Mesothelial cell of epicardium (in vitro differentiated cells): ENCODE measurements around the gene NSD2. TPM values are rescaled to one million over a fixed set of nuclear protein-coding genes. Genes with fewer than 3 reads are reported as not detected.

ENCODE experiments used
- DNase-seq, 2 experiments: peaks; one replicate each; pipeline ENCODE4 v3.0.0; 2021; ENCODE audit warnings: low spot score in 2 of 2; ENCODE audit not compliant: unreplicated experiment in 2 of 2
- H3K27ac Mint-ChIP-seq: 2 replicates; pipeline ENCODE4 v1.8.0; 2021; ENCODE audit warnings: mixed read lengths
- H3K27me3 Mint-ChIP-seq: 2 replicates; pipeline ENCODE4 v1.8.0; 2021; ENCODE audit warnings: low read depth, mixed read lengths
- H3K36me3 Mint-ChIP-seq: 2 replicates; pipeline ENCODE4 v1.8.0; 2021; ENCODE audit warnings: mixed read lengths
- H3K4me1 Mint-ChIP-seq: 2 replicates; pipeline ENCODE4 v1.8.0; 2021; ENCODE audit warnings: mixed read lengths
- H3K4me3 Mint-ChIP-seq: 2 replicates; pipeline ENCODE4 v1.8.0; 2021; ENCODE audit warnings: mild to moderate bottlenecking, moderate library complexity, mixed read lengths
- H3K9me3 Mint-ChIP-seq: 2 replicates; pipeline ENCODE4 v1.8.0; 2021; ENCODE audit warnings: mixed read lengths
- CTCF ChIP-seq: fragments of 200-600 bp; sonication (generic); IDR thresholded peaks from one replicate; pipeline ENCODE4 v1.5.0; 2021; ENCODE audit warnings: antibody characterized with exemption; ENCODE audit not compliant: unreplicated experiment
- total RNA-seq: library from RNA; stranded (reverse); gene quantifications from 3 replicates; pipeline ENCODE4 v1.2.1, GENCODE V29; 2021

Gene NSD2
- total RNA-seq, 1 donor from 2014 or later, result 119 TPM

- Mint-ChIP-seq H3K4me3 (no peak overlapping the region), H3K27me3 (no peaks in the 10 kb centered on the region), H3K9me3 (no peaks in the 10 kb centered on the region), H3K27ac (no peak overlapping the region), H3K4me1 (no peaks in the 10 kb centered on the region), H3K36me3 (peaks cover 35% of the 10 kb centered on the region)
- DNase-seq, result no peak
- TF ChIP-seq CTCF, result no peak
Observed at GRCh38 chr4:1986578-1987210, 115.5 kb downstream of the NSD2 start.

GRCh38 chr4:1987296-1987695, 116.1 kb downstream of the NSD2 start:
- Mint-ChIP-seq H3K36me3 (peaks cover 32% of the 10 kb centered on the region), H3K4me1 (no peaks in the 10 kb centered on the region), H3K27me3 (no peaks in the 10 kb centered on the region), H3K27ac (no peak overlapping the region), H3K4me3 (no peak overlapping the region), H3K9me3 (no peaks in the 10 kb centered on the region)
- no peak for DNase-seq
- no peak for TF ChIP-seq CTCF

GRCh38 chr4:1987721-1988326, 116.6 kb downstream of the NSD2 start:
- H3K4me1 Mint-ChIP-seq, result no peaks in the 10 kb centered on the region
- DNase-seq, result no peak
- TF ChIP-seq CTCF, result no peak
- no peak overlapping the region for H3K4me3 Mint-ChIP-seq
- H3K27ac Mint-ChIP-seq, result no peak overlapping the region
- no peaks in the 10 kb centered on the region for H3K27me3 Mint-ChIP-seq
- H3K9me3 Mint-ChIP-seq, result no peaks in the 10 kb centered on the region
- peaks cover 29% of the 10 kb centered on the region for H3K36me3 Mint-ChIP-seq

- no peak for DNase-seq
- Mint-ChIP-seq H3K4me1 (no peaks in the 10 kb centered on the region), H3K9me3 (no peaks in the 10 kb centered on the region), H3K4me3 (no peak overlapping the region), H3K27ac (no peak overlapping the region), H3K27me3 (no peaks in the 10 kb centered on the region), H3K36me3 (peaks cover 28% of the 10 kb centered on the region)
- no peak for TF ChIP-seq CTCF
Observed at GRCh38 chr4:1988327-1988724, 117.1 kb downstream of the NSD2 start.

GRCh38 chr4:1989533-1990347, 118.5 kb downstream of the NSD2 start:
- no peak for DNase-seq
- H3K4me1 Mint-ChIP-seq, result no peaks in the 10 kb centered on the region
- no peaks in the 10 kb centered on the region for H3K27me3 Mint-ChIP-seq
- no peak for TF ChIP-seq CTCF
- H3K4me3 Mint-ChIP-seq, result no peak overlapping the region
- H3K36me3 Mint-ChIP-seq, result peaks cover 28% of the 10 kb centered on the region
- H3K27ac Mint-ChIP-seq, result no peak overlapping the region
- no peaks in the 10 kb centered on the region for H3K9me3 Mint-ChIP-seq
